Ammon's horn (tissue), 1 donor: ENCODE measurements around the gene HSPA2.

Experiments used
- DNase-seq: peaks from one replicate; pipeline ENCODE4 v3.0.0-alpha.2; 2016; ENCODE audit warnings: low spot score

HSPA2 gene

DNA sequence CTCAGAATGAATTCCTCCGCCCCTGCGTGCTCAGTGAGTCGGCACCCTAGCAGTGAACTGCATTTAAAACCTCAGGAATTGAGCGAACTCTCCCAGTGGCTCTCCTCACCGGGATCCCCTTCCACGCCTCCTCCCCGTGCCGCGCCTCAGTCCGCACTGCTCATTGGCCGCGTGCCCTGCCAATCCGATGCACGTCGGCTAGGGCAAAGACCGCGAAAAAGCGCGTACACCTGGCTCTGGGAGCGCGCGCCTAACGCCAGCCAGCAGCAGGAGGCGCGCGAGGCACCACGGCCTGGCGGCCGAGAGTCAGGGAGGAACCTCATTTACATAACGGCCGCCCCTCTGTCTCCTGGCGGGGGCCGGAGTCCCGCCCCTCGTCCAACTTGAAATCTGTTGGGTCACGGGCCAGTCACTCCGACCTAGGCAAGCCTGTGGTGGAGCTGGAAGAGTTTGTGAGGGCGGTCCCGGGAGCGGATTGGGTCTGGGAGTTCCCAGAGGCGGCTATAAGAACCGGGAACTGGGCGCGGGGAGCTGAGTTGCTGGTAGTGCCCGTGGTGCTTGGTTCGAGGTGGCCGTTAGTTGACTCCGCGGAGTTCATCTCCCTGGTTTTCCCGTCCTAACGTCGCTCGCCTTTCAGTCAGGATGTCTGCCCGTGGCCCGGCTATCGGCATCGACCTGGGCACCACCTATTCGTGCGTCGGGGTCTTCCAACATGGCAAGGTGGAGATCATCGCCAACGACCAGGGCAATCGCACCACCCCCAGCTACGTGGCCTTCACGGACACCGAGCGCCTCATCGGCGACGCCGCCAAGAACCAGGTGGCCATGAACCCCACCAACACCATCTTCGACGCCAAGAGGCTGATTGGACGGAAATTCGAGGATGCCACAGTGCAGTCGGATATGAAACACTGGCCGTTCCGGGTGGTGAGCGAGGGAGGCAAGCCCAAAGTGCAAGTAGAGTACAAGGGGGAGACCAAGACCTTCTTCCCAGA, at the start of gene HSPA2:
TSS of gene HSPA2 (plus strand) at position 534 of the 995 bp plus-strand sequence. CDS start at position 643, 109 bp downstream.
- peak; percentile 99 for DNase-seq

DNA sequence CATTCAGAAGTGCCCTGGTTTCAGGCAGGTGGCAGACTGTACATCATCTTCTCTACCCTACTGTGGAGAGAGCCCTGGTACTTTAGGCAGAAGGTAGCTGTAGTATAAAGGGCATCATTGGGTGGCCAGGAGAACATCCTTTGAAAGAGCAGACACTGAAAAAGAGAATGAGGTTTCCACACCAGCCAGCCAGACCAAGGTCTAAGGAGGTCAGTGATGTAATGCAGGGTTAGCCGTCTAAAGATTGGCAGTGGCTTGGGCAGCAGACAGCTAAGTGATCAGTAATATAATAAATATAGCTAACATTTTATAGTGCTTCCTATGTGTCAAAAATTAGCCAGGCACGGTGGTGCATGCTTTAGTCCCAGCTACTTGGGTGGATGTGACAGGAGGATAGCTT, 48.9 kb upstream of the HSPA2 start:
- no peak for DNase-seq

DNA sequence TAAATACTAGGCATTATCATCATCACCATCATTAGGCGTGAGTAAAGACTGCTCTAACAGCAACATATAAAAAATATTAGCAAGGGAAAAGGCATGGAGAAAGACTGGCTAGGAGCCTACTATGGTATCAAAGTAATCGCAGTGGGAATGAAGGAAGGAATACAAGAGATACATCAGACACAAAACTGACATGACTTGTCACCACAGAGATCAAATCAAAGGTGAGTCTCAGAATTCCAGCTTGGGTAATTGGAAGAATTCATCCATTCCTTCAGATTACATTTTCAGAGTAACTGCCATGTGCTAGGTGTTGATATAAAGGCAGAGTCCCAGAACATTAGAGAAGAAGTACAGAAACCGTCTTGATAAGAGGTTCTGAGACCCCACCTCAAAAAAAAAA, 47.1 kb upstream of the HSPA2 start:
- no peak for DNase-seq

DNA sequence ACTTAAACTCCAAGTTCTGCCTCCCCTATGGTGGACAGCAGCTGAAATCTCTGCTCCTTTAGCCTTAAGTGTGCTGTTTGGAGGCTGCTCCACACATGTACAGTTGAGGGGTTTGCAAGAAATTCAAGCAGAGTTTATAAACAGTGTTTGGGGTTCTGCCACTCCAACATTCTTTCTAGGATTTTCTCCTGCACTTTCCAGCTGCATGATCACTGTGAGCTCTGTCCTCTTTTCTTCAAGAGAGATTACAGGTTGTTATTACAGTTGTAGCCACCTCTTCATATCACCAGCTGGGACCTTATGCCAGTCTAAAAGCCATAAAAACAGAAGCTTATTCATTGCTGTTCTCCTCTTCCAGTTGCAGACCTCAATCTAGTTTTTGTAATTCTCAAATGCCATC, 45.3 kb upstream of the HSPA2 start:
- DNase-seq: no peak

DNA sequence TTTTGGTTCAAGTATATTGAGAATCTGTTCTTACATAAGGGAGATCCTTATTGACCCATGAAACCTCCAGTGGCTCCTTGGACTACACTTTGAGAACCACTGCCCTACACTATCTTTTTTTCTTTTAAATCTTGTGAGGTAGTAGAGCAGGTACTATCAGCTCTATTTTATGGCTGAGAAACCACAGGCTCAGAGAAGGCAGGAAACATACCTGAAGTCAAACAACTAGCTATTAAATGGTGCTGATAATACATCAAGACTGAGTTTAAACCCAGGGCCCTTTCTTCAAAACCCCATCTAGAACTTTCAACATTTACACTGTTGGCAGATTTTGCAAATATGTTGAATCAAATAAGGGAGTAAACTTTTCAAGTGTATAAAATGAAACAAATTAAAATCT, 43.8 kb upstream of the HSPA2 start:
- DNase-seq: no peak

DNA sequence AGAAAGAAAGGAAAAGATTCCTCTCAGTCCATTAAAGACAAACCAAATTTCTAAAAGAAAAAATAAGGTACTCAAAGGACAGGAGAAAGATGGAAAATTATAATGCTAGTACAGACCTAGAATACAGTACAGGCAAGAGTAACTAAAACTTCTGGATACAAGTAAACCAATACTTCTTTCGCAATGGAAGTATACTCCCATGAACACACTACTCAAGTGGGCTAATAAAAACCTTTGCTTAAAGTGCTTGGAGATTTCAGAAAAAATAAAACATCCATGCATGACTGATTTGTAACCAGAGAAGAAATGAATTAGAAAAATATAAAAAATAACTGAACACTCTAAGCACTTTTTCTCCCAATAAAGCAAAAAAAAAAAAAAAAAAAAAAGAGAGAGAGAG, 40.5 kb upstream of the HSPA2 start:
- no peak for DNase-seq

DNA sequence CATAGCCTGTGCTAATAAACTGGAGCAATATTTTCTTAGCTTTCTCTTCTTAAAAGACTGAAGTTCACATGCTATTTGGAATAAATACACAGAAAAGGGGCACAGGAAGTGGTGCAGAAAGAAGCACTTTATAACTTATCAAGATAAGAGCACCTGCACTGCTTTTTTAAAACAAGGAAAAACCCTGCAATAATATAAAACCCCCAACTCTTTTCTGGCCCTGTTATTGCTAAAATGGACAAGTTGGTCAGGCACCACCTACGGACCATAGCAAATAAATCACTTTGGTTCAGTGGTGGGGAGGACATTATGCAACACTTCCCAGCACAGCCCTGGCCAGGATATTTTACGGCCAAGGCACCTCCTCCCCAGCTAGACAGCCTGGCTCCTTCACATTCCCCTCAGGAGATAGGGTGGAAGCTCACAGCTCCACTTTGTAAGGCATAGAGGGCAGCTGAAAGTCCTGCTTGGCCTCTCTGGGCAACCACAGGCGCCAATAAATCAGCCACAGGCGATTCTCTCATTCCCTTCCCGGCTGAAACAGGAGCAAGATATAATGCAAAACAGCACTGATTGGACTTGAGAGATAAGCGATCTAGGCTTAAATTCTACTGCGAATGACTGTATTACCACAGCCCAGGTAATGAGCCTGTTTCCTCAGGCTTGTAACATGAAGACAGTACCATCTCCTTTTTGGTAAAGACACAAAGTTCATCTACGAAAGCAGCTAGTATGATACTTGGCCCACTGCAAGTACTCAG, 39.0 kb upstream of the HSPA2 start:
- no peak for DNase-seq

DNA sequence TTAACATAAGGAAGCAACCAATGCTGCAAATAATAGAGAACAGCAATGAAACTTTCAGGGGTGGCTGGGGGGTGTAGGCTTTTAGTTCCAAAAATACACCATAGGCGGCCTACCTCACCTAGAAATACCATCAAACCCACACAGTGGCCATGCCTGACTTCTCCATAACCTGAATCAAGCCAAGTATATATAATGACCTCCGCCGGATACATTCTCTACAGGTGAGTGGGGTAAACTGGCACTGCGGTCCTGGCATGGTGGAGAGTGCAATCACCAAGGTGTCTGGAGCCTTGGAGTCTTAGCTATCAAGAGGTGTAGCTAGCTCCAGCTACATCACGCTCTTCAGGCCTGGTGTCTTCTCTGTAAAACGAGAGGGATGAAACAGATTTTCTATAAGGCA, 38.1 kb upstream of the HSPA2 start:
- DNase-seq: no peak

DNA sequence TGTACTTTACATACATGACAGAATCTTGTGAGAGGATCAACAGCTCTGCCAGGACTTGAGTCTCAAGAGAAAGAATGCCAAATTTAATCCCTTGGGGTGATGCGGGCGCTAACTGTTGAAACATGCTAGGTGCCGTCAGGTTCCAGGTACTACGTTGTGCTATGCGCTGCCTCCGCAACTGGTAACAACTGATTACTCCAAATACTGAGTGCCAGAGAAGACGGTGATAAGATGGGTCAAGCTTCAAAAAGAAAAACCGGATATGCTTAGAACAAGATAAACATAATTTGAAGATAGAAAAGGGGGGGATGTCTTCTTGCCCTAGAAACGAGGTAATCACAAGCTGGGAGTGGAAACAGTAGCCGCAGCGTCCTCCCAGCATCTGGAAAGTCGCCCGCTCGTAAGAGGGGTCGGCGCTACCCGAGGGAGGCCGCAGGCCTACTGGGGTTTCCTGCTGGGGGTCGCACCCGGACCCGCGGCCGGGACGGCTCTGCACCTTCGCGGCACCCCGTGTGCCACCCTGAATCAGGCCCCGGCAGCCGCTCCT, 37.6 kb upstream of the HSPA2 start:
- DNase-seq: no peak

DNA sequence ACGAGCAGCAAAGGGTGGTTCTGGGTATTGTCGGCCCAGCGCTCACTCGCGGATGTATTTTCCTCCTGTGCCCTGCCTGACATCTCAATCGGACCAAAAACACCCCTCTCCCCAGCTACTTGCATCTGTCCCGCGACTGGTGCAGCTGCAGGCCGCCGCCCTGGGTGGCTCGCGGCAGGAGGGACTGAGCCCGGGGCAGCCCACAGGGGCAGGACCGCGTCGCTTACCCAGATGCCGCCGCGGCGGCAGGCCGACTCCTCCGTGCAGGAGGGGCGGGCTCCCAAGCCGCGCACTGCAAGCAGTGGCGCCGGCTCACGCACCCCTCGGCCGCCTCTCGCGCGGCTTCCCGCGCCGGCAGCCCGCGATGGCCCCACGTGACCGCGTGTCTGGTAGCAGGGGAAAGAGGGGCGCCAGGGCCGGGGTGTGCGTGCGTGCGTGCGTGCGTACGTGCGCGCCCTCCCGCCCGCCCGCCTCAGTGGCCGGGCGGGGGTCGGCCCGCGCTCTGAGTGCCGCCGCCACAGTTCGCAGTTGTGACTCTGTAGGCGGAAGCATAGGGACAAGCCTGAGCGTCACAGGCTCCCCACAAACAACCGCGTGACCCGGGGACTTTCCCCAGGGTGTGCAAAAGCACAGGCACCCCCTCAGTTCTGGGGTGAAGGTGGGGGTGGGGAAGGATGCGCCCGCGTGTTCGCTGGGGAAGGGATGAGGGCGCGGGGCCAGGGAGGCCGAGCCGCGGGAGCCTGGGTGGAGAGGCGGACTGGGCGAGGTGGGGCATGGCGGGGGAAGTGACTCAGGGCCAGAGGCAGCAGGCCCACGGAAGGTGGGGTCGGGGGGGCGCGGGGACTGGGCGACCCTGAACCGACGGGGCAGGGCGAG, 36.9 kb upstream of the HSPA2 start, which contains the start of gene ZBTB25:
TSS of gene ZBTB25 (minus strand) at position 405 of the 876 bp plus-strand sequence. CDS start 13,305 bp downstream, outside the sequence.
- DNase-seq: peak; percentile 93

DNA sequence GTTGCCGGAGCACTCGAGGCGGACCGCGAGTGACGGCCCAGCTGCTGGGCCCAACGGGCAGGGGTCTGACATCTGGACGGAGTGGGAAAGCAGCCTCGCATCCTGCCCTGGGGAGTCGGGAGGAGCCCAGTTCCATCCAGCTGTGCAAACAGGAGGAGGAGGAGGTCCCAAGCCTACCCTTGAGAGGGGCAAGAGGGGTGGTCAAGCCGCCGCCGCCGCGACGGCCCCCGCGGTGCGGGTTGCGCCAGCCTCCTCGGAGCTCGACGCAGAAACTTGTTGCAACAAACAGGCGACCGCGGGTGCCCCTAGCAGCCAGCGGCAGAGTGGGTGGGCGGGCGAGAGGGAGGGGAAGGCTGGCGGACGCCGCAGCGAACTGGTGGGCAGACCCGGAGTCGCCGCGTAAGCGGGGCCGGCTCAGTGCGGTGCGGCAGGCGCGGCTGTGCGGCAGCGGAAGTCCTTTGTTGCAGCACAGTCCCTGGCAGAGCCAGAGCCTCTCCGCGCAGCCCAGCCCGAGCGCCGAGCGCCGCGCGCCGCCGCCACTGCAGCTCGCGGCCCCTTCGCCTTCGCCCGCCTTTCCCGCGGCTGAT, 36.1 kb upstream of the HSPA2 start, which contains the start of gene ZBTB1:
TSS of gene ZBTB1 (plus strand) at position 461 of the 587 bp plus-strand sequence. CDS start 16,735 bp downstream, outside the sequence.
- peak; percentile 81 for DNase-seq

DNA sequence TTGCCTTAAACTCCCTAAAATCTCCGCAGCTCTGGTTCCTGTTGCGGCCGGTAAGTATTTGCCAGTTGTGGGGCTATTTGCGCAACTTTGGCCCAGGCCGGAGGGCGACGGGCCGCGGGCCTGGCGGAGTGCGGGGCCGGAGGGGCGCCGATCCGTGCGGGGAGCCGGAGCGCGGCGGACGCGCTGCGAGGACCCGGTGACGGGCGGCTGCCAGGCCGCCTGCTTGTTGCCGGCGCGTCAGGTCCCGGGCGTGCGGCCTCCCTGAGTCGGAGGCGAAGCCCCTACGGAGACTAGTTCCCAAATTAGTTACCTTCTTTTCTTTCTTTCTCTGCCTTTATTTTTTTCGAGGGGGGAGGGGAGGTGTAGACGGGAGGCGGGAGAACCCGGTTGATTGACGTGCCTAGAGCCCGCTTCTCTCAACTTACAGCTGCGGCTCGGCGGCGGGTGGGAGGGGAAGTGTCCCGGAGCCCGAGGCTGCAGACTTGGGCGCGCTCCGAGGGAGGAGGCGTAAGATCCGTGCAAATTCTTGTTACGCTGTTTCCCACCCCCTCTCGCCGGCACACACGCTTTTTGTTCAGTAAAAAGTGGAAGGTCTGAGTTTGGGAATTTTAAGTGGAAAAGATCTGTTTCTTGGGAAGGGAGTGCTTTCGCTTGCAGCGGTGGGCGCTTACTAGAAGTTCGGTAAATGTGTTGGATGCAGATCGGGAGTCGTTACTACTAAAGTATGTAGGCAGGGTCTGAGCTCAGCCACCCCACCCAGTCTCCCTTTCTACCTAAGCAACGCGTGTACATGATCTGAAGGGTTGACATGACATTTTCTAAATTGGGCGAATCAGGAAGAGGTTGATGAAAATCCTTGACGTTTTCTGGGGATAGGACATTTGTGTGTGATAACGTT, 35.4 kb upstream of the HSPA2 start:
- DNase-seq: peak; percentile 94

DNA sequence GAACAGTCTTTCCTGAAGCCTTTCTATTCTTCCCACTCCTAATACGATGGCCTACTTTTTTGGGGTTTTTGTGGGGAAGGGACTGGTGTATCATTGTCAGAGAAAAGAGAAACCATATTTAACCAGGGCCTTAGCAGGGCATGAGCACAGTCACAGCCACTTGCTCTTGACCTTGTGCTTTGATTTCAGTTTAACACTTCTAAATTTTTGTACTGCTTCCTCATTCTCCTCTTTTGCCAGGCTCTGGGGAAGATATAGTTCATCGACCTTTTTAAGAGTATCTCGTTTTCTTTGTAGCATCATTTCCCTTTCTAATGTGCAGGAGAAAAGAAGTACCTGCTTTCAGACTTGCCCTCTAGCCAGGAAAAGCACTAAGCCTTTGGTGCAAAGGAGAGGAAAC, 33.8 kb upstream of the HSPA2 start:
- no peak for DNase-seq

DNA sequence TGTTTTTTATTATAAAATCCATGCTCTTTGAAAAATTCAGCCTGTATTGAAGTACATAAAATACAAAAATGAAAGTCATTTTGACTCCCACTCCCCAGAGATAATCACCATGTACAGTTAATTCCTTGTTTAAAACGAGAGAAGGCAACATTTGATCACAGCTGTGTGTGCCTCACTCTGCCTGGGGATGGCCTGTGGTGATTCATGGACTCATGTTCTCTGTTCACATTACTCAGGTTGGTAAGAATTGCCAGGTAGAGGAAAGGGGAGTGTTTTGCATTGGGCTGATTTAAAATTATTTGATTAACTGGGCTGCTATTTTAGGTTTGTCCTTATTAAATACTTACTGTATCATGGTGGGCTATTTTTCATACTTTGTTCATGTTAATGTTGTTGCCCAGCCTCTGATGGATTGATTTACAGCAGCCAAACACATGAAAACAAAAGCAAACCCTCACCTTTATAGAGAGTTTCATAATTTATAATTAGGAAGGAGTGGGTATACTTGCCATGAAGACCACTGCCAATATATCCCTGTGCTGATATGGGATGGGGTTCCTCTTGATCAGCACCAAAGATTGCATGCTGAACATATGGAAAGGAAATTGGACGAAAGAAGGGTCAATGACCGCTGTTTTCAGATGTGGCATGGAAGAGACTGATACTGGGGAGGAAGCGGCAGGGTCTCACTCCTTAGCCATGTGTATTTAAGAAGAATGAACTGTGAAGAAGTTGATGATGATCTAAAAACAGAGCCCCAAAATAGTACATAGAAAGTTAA, 33.0 kb upstream of the HSPA2 start:
- DNase-seq: no peak

DNA sequence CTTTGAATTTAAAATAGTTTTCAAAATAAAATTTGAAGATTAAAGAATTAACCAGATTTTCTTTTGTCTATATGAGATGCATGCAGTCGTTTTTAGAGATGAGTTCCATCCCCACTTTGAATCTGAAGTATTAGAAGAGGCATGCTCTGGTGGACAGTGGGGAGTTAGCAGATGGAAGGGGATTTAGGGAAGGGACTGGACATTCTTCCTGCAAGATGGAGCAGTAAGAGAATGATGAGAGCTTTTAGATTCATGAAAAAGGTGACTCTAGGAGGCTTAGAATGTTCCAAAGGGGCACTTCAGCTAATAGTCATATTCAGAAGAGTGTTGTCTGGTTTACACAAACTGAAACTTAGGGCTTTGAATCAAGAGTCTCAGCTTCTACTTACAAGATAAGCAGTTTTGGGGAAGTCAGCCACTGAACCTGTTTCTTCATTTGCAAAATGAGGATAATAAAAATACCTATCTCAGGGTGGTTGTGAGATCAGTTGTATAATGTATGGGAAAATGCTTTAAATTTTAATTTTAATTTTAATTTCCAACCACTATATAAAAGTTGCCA, 32.2 kb upstream of the HSPA2 start:
- no peak for DNase-seq

DNA sequence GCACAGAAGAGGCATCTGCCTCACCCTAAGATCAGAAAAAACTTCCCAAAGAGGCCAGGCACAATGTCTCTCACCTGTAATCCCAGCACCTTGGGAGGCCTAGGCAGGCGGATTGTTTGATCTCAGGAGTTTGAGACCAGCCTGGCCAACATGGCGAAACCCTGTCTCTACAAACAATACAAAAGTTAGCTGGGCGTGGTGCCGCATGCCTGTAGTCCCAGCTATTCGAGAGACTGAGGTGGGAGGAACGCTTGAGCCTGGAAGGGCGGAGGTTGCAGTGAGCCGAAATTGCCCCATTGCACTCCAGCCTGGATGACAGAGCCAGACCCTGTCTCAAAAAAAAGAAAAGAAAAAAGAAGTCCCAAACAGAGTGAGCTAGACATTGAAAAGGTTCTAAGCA, 31.5 kb upstream of the HSPA2 start:
- DNase-seq: no peak

DNA sequence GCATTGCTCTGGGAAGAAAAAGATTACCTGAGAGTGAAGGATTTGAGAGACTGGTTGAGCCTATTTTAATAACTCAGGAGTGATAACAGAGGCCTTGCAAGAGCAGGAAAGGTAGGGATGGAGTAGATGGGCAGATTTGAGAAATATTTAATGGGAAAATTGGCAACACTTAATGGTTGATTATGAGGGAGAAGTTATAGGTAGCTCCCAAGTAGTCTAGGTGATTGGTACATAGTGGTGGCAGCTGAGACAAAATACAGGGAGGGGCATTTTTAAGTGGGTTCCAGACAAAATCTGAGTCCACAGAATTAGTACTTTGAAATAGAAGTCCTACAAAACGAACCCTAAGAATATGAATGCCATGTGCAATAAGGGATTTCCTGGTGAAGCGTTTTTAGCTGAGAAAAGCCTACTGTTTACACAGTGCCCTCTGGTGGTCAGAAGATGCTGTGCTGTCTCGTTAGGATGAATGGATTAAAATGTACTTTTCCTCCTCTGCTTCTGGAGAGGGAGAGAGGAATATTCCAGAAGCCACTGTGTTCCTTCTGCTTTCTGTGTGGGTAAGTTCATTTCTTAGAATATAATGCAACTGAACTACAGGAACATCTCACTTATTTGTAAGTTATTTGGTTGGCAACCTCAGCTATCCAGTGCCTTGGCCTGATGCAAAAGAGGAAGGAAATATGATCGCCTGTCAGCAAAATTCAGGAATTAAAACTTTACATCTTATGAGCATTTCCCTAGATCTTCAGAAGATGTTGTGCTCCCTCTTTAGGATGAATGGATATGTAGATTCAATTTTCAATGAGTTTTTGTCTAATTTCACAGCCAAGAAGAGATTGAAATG, 29.5 kb upstream of the HSPA2 start:
- DNase-seq: peak; percentile 88

DNA sequence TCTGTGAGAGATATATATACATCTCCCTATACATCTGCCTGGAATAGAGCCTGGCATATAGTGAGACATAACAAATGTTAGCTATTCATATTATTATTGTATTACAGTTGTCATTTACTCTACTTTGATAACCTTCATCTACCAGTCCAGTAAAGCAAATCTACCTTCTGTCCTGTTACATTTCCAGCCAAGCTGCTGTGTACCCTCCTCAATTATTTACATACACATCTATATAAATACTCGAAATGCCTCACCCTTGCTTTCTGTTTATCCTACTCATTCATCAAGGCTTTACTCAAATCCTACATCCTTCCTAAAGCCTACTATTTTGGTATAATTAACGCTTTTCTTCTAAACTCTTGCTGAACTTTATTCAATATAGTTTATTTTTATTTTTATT, 27.3 kb upstream of the HSPA2 start:
- no peak for DNase-seq
